HepG2 (cell line): ENCODE results near the gene BTN1A1. TPM values are rescaled to one million over a fixed set of nuclear protein-coding genes. Genes with fewer than 3 reads are reported as not detected.
A peak's percentile ranks its signal among the peaks of the same experiment; 100 is the strongest.

Experiments used
- ATF7-NPFF ChIP-seq: sonication (generic); formaldehyde crosslinking; IDR thresholded peaks from 2 replicates; pipeline ENCODE4 v1.8.1; 2023; ENCODE audit warnings: mild to moderate bottlenecking, low read depth, missing genetic modification reagents, moderate library complexity
- BRCA1 ChIP-seq: sonication (generic); formaldehyde crosslinking; IDR thresholded peaks from 2 replicates; pipeline ENCODE4 v1.4.0; 2020; ENCODE audit warnings: missing genetic modification reagents
- CBX5 ChIP-seq: sonication (generic); formaldehyde crosslinking; IDR thresholded peaks from 2 replicates; pipeline ENCODE4 v1.4.0; 2020; ENCODE audit warnings: missing genetic modification reagents, borderline replicate concordance
- CCDC6 ChIP-seq: sonication (generic); formaldehyde crosslinking; IDR thresholded peaks from 2 replicates; pipeline ENCODE4 v1.8.1; 2022; ENCODE audit warnings: mild to moderate bottlenecking, missing genetic modification reagents, moderate library complexity
- GATA4 ChIP-seq: sonication (generic); IDR thresholded peaks from 2 replicates; pipeline ENCODE4 v1.6.1; 2016; ENCODE audit warnings: antibody characterized with exemption, low read depth, borderline replicate concordance
- HOXA7 ChIP-seq: sonication (generic); formaldehyde crosslinking; IDR thresholded peaks from 2 replicates; pipeline ENCODE4 v1.8.1; 2022; ENCODE audit warnings: mild to moderate bottlenecking, missing genetic modification reagents, moderate library complexity
- KLF11 ChIP-seq: IDR thresholded peaks from 2 replicates; pipeline ENCODE4 v1.6.1; 2016; ENCODE audit warnings: missing compliant biosample characterization
- KLF16 ChIP-seq, 2 experiments: sonication (generic) in 1 of 2; formaldehyde crosslinking in 1 of 2; IDR thresholded peaks; 2 replicates each; pipeline versions ENCODE4 v1.6.1 to v1.8.0; 2016 to 2023; ENCODE audit warnings: missing genetic modification reagents in 2 of 2, missing compliant biosample characterization in 1 of 2
- KLF6 ChIP-seq: IDR thresholded peaks from 2 replicates; pipeline ENCODE4 v1.8.0; 2016; ENCODE audit warnings: missing biosample characterization, missing genetic modification reagents
- LCORL ChIP-seq, 2 experiments: fragments of 450-650 bp in 1 of 2; sonication (generic) in 1 of 2; formaldehyde crosslinking in 1 of 2; IDR thresholded peaks; 2 replicates each; pipeline versions ENCODE4 v1.5.0 to v1.6.1; 2017 to 2020; ENCODE audit warnings: antibody characterized with exemption in 1 of 2, missing genetic modification reagents in 1 of 2
- MXD1 ChIP-seq: sonication (generic); formaldehyde crosslinking; IDR thresholded peaks from 2 replicates; pipeline ENCODE4 v1.4.0; 2020; ENCODE audit warnings: mild to moderate bottlenecking, missing genetic modification reagents
- NFATC3 ChIP-seq: sonication (generic); formaldehyde crosslinking; IDR thresholded peaks from 2 replicates; pipeline ENCODE4 v1.5.1; 2020; ENCODE audit warnings: mild to moderate bottlenecking, missing genetic modification reagents
- NR2F2 ChIP-seq: IDR thresholded peaks from 2 replicates; pipeline ENCODE4 v1.6.1; 2012; ENCODE audit warnings: low read depth, inconsistent platforms, borderline replicate concordance
- PHF5A ChIP-seq: IDR thresholded peaks from one replicate; pipeline ENCODE4 v1.6.1; 2018; ENCODE audit warnings: low read depth, missing genetic modification reagents; ENCODE audit not compliant: unreplicated experiment
- THRA ChIP-seq: sonication (generic); formaldehyde crosslinking; IDR thresholded peaks from 2 replicates; pipeline ENCODE4 v1.4.0; 2020; ENCODE audit warnings: missing genetic modification reagents, borderline replicate concordance
- YEATS4 ChIP-seq: sonication (generic); formaldehyde crosslinking; IDR thresholded peaks from 2 replicates; pipeline ENCODE4 v1.4.0; 2020; ENCODE audit warnings: missing genetic modification reagents, borderline replicate concordance
- ZC3H4 ChIP-seq: sonication (generic); formaldehyde crosslinking; IDR thresholded peaks from 2 replicates; pipeline ENCODE4 v1.4.0; 2020; ENCODE audit warnings: missing genetic modification reagents, borderline replicate concordance
- ZFP1 ChIP-seq: IDR thresholded peaks from 2 replicates; pipeline ENCODE4 v1.6.1; 2016
- ZNF570 ChIP-seq: sonication (generic); formaldehyde crosslinking; IDR thresholded peaks from 2 replicates; pipeline ENCODE4 v1.4.0; 2020; ENCODE audit warnings: mild to moderate bottlenecking, missing genetic modification reagents, borderline replicate concordance
- ZNF629 ChIP-seq: sonication (generic); formaldehyde crosslinking; conservative IDR thresholded peaks from 2 replicates; pipeline ENCODE4 v1.5.0; 2020; ENCODE audit warnings: missing genetic modification reagents
- ZNF709 ChIP-seq: sonication (generic); formaldehyde crosslinking; IDR thresholded peaks from 2 replicates; pipeline ENCODE4 v1.5.0; 2020; ENCODE audit warnings: mild to moderate bottlenecking, missing genetic modification reagents
- ZNF746 ChIP-seq: sonication (generic); formaldehyde crosslinking; IDR thresholded peaks from 2 replicates; pipeline ENCODE4 v1.8.0; 2022; ENCODE audit warnings: mild to moderate bottlenecking, missing genetic modification reagents
- ZNF770 ChIP-seq: sonication (generic); formaldehyde crosslinking; IDR thresholded peaks from 2 replicates; pipeline ENCODE4 v1.5.0; 2020; ENCODE audit warnings: mild to moderate bottlenecking, missing genetic modification reagents
- ZNF772 ChIP-seq: sonication (generic); formaldehyde crosslinking; IDR thresholded peaks from 2 replicates; pipeline ENCODE4 v1.5.0; 2020; ENCODE audit warnings: mild to moderate bottlenecking, missing genetic modification reagents
- ZNF841 ChIP-seq: sonication (generic); formaldehyde crosslinking; IDR thresholded peaks from 2 replicates; pipeline ENCODE4 v1.8.1; 2023; ENCODE audit warnings: missing genetic modification reagents, borderline replicate concordance
- ZSCAN21 ChIP-seq: sonication (generic); formaldehyde crosslinking; IDR thresholded peaks from 2 replicates; pipeline ENCODE4 v1.8.0; 2022; ENCODE audit warnings: mild to moderate bottlenecking, missing genetic modification reagents, moderate library complexity, borderline replicate concordance
- polyA plus RNA-seq, 8 experiments: library from polyadenylated mRNA; depleted of rRNA in 3 of 8; stranded (reverse) in 7 of 8; unstranded in 1 of 8; fragments of >200 nt; fragmentation: Illumina TruSeq in 4 of 8; extraction: Trizol in 4 of 8; gene quantifications; 2 replicates each; pipeline versions ENCODE4 v1.2.1 to v1.2.3, GENCODE V29; 2011 to 2016; ENCODE audit warnings: low read depth in 4 of 8, missing spikeins in 1 of 8, mixed read lengths in 1 of 8; ENCODE audit not compliant: insufficient read depth in 1 of 8
- total RNA-seq, 5 experiments: library from RNA; depleted of rRNA; stranded (reverse); fragments of >200 nt; fragmentation: Illumina TruSeq; extraction: Trizol; gene quantifications; 2 replicates each; pipeline ENCODE4 v1.2.3, GENCODE V29; 2016; ENCODE audit warnings: low read depth in 1 of 5

Gene BTN1A1
- total and polyA plus RNA-seq, 2 of the 13 experiments (the other 11 are each of a cell fraction or from before 2014, with no cell fraction given), result 0.04 TPM; not detected in 1

- TF ChIP-seq ZNF709 (CRISPR knock-in tag) (0 out of 2 replicates have a peak, but pooled peaks have one; percentile 53), KLF6 (CRISPR knock-in tag) (0 out of 2 replicates have a peak, but pooled peaks have one; percentile 20), ATF7-NPFF (no peak; the same call in 1 of the 2 replicates), ZC3H4 (CRISPR knock-in tag) (peak; percentile 35; the same call in 1 of the 2 replicates), LCORL (IDR thresholded peaks at IDR 0.05) (no peak), LCORL (CRISPR knock-in tag; IDR thresholded peaks at IDR 0.05) (peak; percentile 86; the same call in 1 of the 2 replicates), NFATC3 (0 out of 2 replicates have a peak, but pooled peaks have one; percentile 52), MXD1 (CRISPR knock-in tag) (peak; percentile 51; the same call in 1 of the 2 replicates), ZSCAN21 (CRISPR knock-in tag) (peak; percentile 96), HOXA7 (CRISPR knock-in tag) (no peak), ZNF772 (peak; percentile 95), ZNF746 (CRISPR knock-in tag) (peak; percentile 77; the same call in 1 of the 2 replicates), GATA4 (0 out of 2 replicates have a peak, but pooled peaks have one; percentile 16), CBX5 (peak; percentile 96; the same call in 1 of the 2 replicates), CCDC6 (CRISPR knock-in tag) (peak; percentile 85), KLF16 (CRISPR knock-in tag; IDR thresholded peaks at IDR 0.05) (no peak; a peak in 1 of 4 replicates), KLF11 (peak; percentile 67), ZNF770 (CRISPR knock-in tag) (peak; percentile 61; the same call in 1 of the 2 replicates), YEATS4 (CRISPR knock-in tag) (peak; percentile 15), ZFP1 (CRISPR knock-in tag) (peak; percentile 95), ZNF629 (CRISPR knock-in tag) (peak; percentile 95), BRCA1 (peak; percentile 36; the same call in 1 of the 2 replicates), THRA (CRISPR knock-in tag) (peak; percentile 35; the same call in 1 of the 2 replicates), PHF5A (CRISPR knock-in tag) (peak; percentile 73), ZNF841 (CRISPR knock-in tag) (no peak), ZNF570 (no peak), NR2F2 (peak; percentile 74; the same call in 1 of the 2 replicates)
Observed at GRCh38 chr6:26537160-26537845, 37.2 kb downstream of the BTN1A1 start (continued).
